H9 (cell line): Measurements from ENCODE around the gene HLF. TPM values are rescaled to one million over a fixed set of nuclear protein-coding genes. Genes with fewer than 3 reads are reported as not detected.
A peak's percentile ranks its signal among the peaks of the same experiment; 100 is the strongest.

Source experiments
- DNase-seq: peaks from one replicate; pipeline ENCODE4 v3.0.0-alpha.2; 2017
- H2AFZ ChIP-seq: one replicate; pipeline ENCODE4 v1.6.1; 2013; ENCODE audit warnings: mild to moderate bottlenecking, low read length, control low read depth, moderate library complexity
- H2AK5ac ChIP-seq: 2 replicates; pipeline ENCODE4 v1.6.1; 2013; ENCODE audit warnings: low read length, control low read depth, mixed read lengths; ENCODE audit not compliant: insufficient read length
- H2BK120ac ChIP-seq: one replicate; pipeline ENCODE4 v1.6.1; 2013; ENCODE audit warnings: low read depth, mild to moderate bottlenecking, low read length, control low read depth, inconsistent platforms; ENCODE audit not compliant: poor library complexity, severe bottlenecking
- H2BK12ac ChIP-seq: 2 replicates; pipeline ENCODE4 v1.6.1; 2013; ENCODE audit warnings: low read length, control low read depth, mixed read lengths, low read depth; ENCODE audit not compliant: insufficient read length
- H2BK15ac ChIP-seq: 2 replicates; pipeline ENCODE4 v1.6.1; 2013; ENCODE audit warnings: low read depth, low read length, control low read depth
- H2BK20ac ChIP-seq: one replicate; pipeline ENCODE4 v1.6.1; 2013; ENCODE audit warnings: low read depth, mild to moderate bottlenecking, low read length, control low read depth, inconsistent platforms; ENCODE audit not compliant: poor library complexity, severe bottlenecking
- H2BK5ac ChIP-seq: 2 replicates; pipeline ENCODE4 v1.6.1; 2013; ENCODE audit warnings: low read length, control low read depth, mixed read lengths; ENCODE audit not compliant: insufficient read length
- H3K14ac ChIP-seq: 2 replicates; pipeline ENCODE4 v1.6.1; 2013; ENCODE audit warnings: low read length, control low read depth; ENCODE audit not compliant: insufficient read depth
- H3K18ac ChIP-seq: 2 replicates; pipeline ENCODE4 v1.6.1; 2013; ENCODE audit warnings: low read depth, mild to moderate bottlenecking, mixed read lengths, low read length, control low read depth; ENCODE audit not compliant: insufficient read length
- H3K23ac ChIP-seq: 2 replicates; pipeline ENCODE4 v1.6.1; 2013; ENCODE audit warnings: low read length, control low read depth, mixed read lengths, low read depth; ENCODE audit not compliant: insufficient read length
- H3K23me2 ChIP-seq: 2 replicates; pipeline ENCODE4 v1.6.1; 2013; ENCODE audit warnings: low read depth, mild to moderate bottlenecking, mixed read lengths, low read length, control low read depth; ENCODE audit not compliant: insufficient read length, poor library complexity, severe bottlenecking
- H3K27ac ChIP-seq: 2 replicates; pipeline ENCODE4 v1.5.1; 2013; ENCODE audit warnings: low read length, control low read depth, mixed read lengths, low read depth; ENCODE audit not compliant: insufficient read length
- H3K27me3 ChIP-seq: 2 replicates; pipeline ENCODE4 v1.6.1; 2013; ENCODE audit warnings: low read length, control low read depth, inconsistent platforms; ENCODE audit not compliant: insufficient read depth
- H3K4ac ChIP-seq: 2 replicates; pipeline ENCODE4 v1.6.1; 2013; ENCODE audit warnings: low read depth, mild to moderate bottlenecking, control low read depth, inconsistent platforms, low read length, moderate library complexity
- H3K4me1 ChIP-seq: 2 replicates; pipeline ENCODE4 v1.6.1; 2013; ENCODE audit warnings: low read length, control low read depth, inconsistent platforms; ENCODE audit not compliant: insufficient read depth
- H3K4me2 ChIP-seq: 2 replicates; pipeline ENCODE4 v1.6.1; 2013; ENCODE audit warnings: low read length, control low read depth, mixed read lengths; ENCODE audit not compliant: insufficient read length, insufficient read depth
- H3K56ac ChIP-seq: 2 replicates; pipeline ENCODE4 v1.6.1; 2013; ENCODE audit warnings: low read depth, mild to moderate bottlenecking, mixed read lengths, low read length, control low read depth; ENCODE audit not compliant: insufficient read length
- H3K79me1 ChIP-seq: 2 replicates; pipeline ENCODE4 v1.6.1; 2013; ENCODE audit warnings: low read depth, mild to moderate bottlenecking, moderate library complexity, low read length, control low read depth, inconsistent platforms; ENCODE audit not compliant: insufficient read depth, poor library complexity, severe bottlenecking
- H3K79me2 ChIP-seq: 2 replicates; pipeline ENCODE4 v1.6.1; 2013; ENCODE audit warnings: low read length, control low read depth, inconsistent platforms; ENCODE audit not compliant: insufficient read depth
- H3K9ac ChIP-seq: 2 replicates; pipeline ENCODE4 v1.6.1; 2013; ENCODE audit warnings: low read length, control low read depth, mixed read lengths; ENCODE audit not compliant: insufficient read length; ENCODE audit errors: extremely low read depth
- H3K9me3 ChIP-seq: one replicate; pipeline ENCODE4 v1.6.1; 2013; ENCODE audit warnings: low read depth, low read length, inconsistent platforms; ENCODE audit not compliant: control insufficient read depth
- H3T11ph ChIP-seq: one replicate; pipeline ENCODE4 v1.6.1; 2013; ENCODE audit warnings: mild to moderate bottlenecking, low read length, control low read depth, inconsistent platforms
- H4K20me1 ChIP-seq: one replicate; pipeline ENCODE4 v1.6.1; 2013; ENCODE audit not compliant: control insufficient read depth, insufficient read length, insufficient read depth
- H4K5ac ChIP-seq: 2 replicates; pipeline ENCODE4 v1.6.1; 2013; ENCODE audit warnings: low read depth, mild to moderate bottlenecking, mixed read lengths, low read length, control low read depth; ENCODE audit not compliant: insufficient read length
- H4K8ac ChIP-seq: replicated peaks from 2 replicates; pipeline ENCODE4 v1.6.1; 2013; ENCODE audit warnings: low read length, control low read depth, mixed read lengths, low read depth; ENCODE audit not compliant: insufficient read length
- H4K91ac ChIP-seq: 2 replicates; pipeline ENCODE4 v1.6.1; 2013; ENCODE audit warnings: low read depth, mild to moderate bottlenecking, moderate library complexity, mixed read lengths, low read length, control low read depth; ENCODE audit not compliant: insufficient read length
- H3K27ac Mint-ChIP-seq, 3 experiments: 2 replicates in 2 of 3; 3 replicates in 1 of 3; pipeline ENCODE4 v1.8.0; 2020 to 2021; ENCODE audit warnings: mixed read lengths in 3 of 3, mild to moderate bottlenecking in 1 of 3, moderate library complexity in 1 of 3
- H3K27me3 Mint-ChIP-seq: 2 replicates; pipeline ENCODE4 v1.8.0; 2021; ENCODE audit warnings: low read depth, mild to moderate bottlenecking, moderate library complexity, mixed read lengths
- H3K36me3 Mint-ChIP-seq, 3 experiments: 2 replicates in 2 of 3; 3 replicates in 1 of 3; pipeline ENCODE4 v1.8.0; 2020 to 2021; ENCODE audit warnings: low read depth in 3 of 3, mixed read lengths in 3 of 3; ENCODE audit not compliant: insufficient read depth in 1 of 3
- H3K4me1 Mint-ChIP-seq, 2 experiments: 2 replicates each; pipeline ENCODE4 v1.8.0; 2020; ENCODE audit warnings: mixed read lengths in 2 of 2
- H3K4me3 Mint-ChIP-seq, 2 experiments: 2 replicates in 1 of 2; 3 replicates in 1 of 2; pipeline ENCODE4 v1.8.0; 2020 to 2021; ENCODE audit warnings: mild to moderate bottlenecking in 2 of 2, mixed read lengths in 2 of 2, moderate library complexity in 1 of 2
- H3K9me3 Mint-ChIP-seq, 2 experiments: 2 replicates in 1 of 2; 3 replicates in 1 of 2; pipeline ENCODE4 v1.8.0; 2020; ENCODE audit warnings: mild to moderate bottlenecking in 2 of 2, mixed read lengths in 2 of 2, moderate library complexity in 1 of 2
- CTCF ChIP-seq: fragments of 200-600 bp; sonication (generic); conservative IDR thresholded peaks from 3 replicates; pipeline ENCODE4 v1.8.0; 2021; ENCODE audit warnings: antibody characterized with exemption, mild to moderate bottlenecking
- total RNA-seq: library from RNA; stranded (reverse); gene quantifications from 2 replicates; pipeline ENCODE4 v1.2.1, GENCODE V29; 2021

Gene HLF
- total RNA-seq, 1 experiment from 2014 or later: 0.17 TPM

DNA sequence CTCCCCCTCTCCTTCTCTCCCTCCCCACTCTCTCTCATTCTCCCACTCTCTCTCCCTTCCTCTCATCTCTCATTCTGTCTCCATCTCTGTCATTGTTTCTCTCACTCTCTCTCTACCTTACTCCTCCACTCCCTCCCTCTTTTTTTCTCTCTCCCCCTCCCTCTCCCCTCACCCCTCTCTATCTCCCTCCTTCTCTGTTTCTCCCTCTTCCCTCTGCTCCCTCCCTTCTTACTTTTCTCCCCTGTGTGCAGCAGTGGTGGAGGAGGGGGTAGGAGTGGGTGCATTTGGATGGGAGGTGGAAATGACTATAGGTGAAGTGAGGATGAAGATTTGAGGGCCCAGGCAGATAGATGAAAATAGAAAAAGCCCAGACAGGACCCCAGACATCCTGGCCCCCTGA is 70.9 kb downstream of the HLF start:
- no peak overlapping the region for H3K27ac ChIP-seq
- H3K4me3 Mint-ChIP-seq: peak overlapping the region; percentile 43 to 63; a peak in 4 of 5 replicates
- no peaks in the 10 kb centered on the region for H3K9me3 ChIP-seq

More for the DNA sequence above, 70.9 kb downstream of the HLF start:
- H2BK5ac ChIP-seq: no peak overlapping the region
- H3K27me3 ChIP-seq: no peaks in the 10 kb centered on the region
- H3K23ac ChIP-seq: no peak overlapping the region
- H2BK15ac ChIP-seq: no peak overlapping the region
- H3K79me1 ChIP-seq: no peaks in the 10 kb centered on the region
- H4K8ac ChIP-seq: peak overlapping the region; percentile 62
- no peaks in the 10 kb centered on the region for H4K20me1 ChIP-seq
- H2BK120ac ChIP-seq: no peak overlapping the region
- no peaks in the 10 kb centered on the region for H3K79me2 ChIP-seq
- Mint-ChIP-seq H3K36me3 (no peaks in the 10 kb centered on the region; a peak in 2 of 7 replicates), H3K27ac (peak overlapping the region in 1 of 3 experiments; percentile 36; a peak in 1 of 7 replicates), H3K9me3 (no peaks in the 10 kb centered on the region), H3K27me3 (peaks cover 9% of the 10 kb centered on the region), H3K4me1 (peaks cover 20 to 21% of the 10 kb centered on the region in 2 experiments)
- no peak overlapping the region for H3K14ac ChIP-seq
- no peak overlapping the region for H3K18ac ChIP-seq
- H2AFZ ChIP-seq: peak overlapping the region; percentile 52
- no peak overlapping the region for H2AK5ac ChIP-seq
- no peak overlapping the region for H4K5ac ChIP-seq
- no peak overlapping the region for H4K91ac ChIP-seq
- peaks cover 4% of the 10 kb centered on the region; the same call in 1 of the 2 replicates for H3K4me1 ChIP-seq
- no peak overlapping the region for H3K56ac ChIP-seq
- H3T11ph ChIP-seq: no peak overlapping the region
- no peak for TF ChIP-seq CTCF
- H2BK12ac ChIP-seq: no peak overlapping the region
- peak overlapping the region; percentile 52 for H3K4me2 ChIP-seq
- H3K4ac ChIP-seq: no peak overlapping the region
- no peaks in the 10 kb centered on the region for H3K23me2 ChIP-seq
- no peak overlapping the region for H3K9ac ChIP-seq
- no peak for DNase-seq
- peak overlapping the region; percentile 60 for H2BK20ac ChIP-seq
